Smooth muscle cell (in vitro differentiated cells): Measurements from ENCODE around the gene TRIP10. TPM values are rescaled to one million over a fixed set of nuclear protein-coding genes. Genes with fewer than 3 reads are reported as not detected.
"Not testable (repeated sequence)": the region's sequence is repeated elsewhere in the genome, so short reads cannot be mapped to it uniquely, and the experiment has no call there.

Experiments
- DNase-seq: peaks from one replicate; lab custom pipeline; 2025; ENCODE audit not compliant: unreplicated experiment; lab: John Stamatoyannopoulos, UW
- H2AFZ ChIP-seq: fragments of 200-600 bp; sonication (generic); 2 replicates; pipeline ENCODE4 v1.6.0; 2016; ENCODE audit warnings: antibody characterized with exemption, low read depth, mild to moderate bottlenecking
- H3F3A ChIP-seq: fragments of 200-600 bp; sonication (generic); 2 replicates; pipeline ENCODE4 v1.6.0; 2017; ENCODE audit warnings: antibody characterized with exemption, low read depth
- H3K27ac ChIP-seq: fragments of 200-600 bp; sonication (generic); 2 replicates; pipeline ENCODE4 v1.5.1; 2016; ENCODE audit warnings: low read depth, mild to moderate bottlenecking
- H3K27me3 ChIP-seq: fragments of 200-600 bp; sonication (generic); 2 replicates; pipeline ENCODE4 v1.6.1; 2016; ENCODE audit warnings: low read depth, mild to moderate bottlenecking
- H3K36me3 ChIP-seq: fragments of 200-600 bp; sonication (generic); 2 replicates; pipeline ENCODE4 v1.5.1; 2016; ENCODE audit warnings: low read depth
- H3K4me1 ChIP-seq: fragments of 200-600 bp; sonication (generic); 2 replicates; pipeline ENCODE4 v1.5.1; 2016; ENCODE audit warnings: low read depth
- H3K4me2 ChIP-seq: fragments of 200-600 bp; sonication (generic); 2 replicates; pipeline ENCODE4 v1.6.0; 2016; ENCODE audit warnings: mild to moderate bottlenecking
- H3K4me3 ChIP-seq: fragments of 200-600 bp; sonication (generic); 2 replicates; pipeline ENCODE4 v1.5.1; 2016; ENCODE audit warnings: mild to moderate bottlenecking
- H3K79me2 ChIP-seq: fragments of 200-600 bp; sonication (generic); 2 replicates; pipeline ENCODE4 v1.6.0; 2016; ENCODE audit warnings: low read depth, mild to moderate bottlenecking
- H3K9ac ChIP-seq: fragments of 200-600 bp; sonication (generic); 2 replicates; pipeline ENCODE4 v1.6.0; 2016; ENCODE audit warnings: low read depth
- H3K9me3 ChIP-seq: fragments of 200-600 bp; sonication (generic); replicated peaks from 2 replicates; pipeline ENCODE4 v1.5.1; 2016; ENCODE audit warnings: low read depth
- H4K20me1 ChIP-seq: fragments of 200-600 bp; sonication (generic); 2 replicates; pipeline ENCODE4 v1.6.0; 2016; ENCODE audit warnings: low read depth
- CTCF ChIP-seq: fragments of 200-600 bp; sonication (generic); IDR thresholded peaks from 2 replicates; pipeline ENCODE4 v1.5.1; 2017; ENCODE audit warnings: borderline replicate concordance, mild to moderate bottlenecking, antibody characterized with exemption; ENCODE audit not compliant: insufficient read depth, poor library complexity, severe bottlenecking
- WGBS: methylation state at CpG from one replicate; pipeline ENCODE4 v1.1.7; 2016; ENCODE audit warnings: low lambda C conversion rate; 5-methylcytosine and 5-hydroxymethylcytosine counted together
- polyA plus RNA-seq: library from polyadenylated mRNA; unstranded; fragments of >200 nt; fragmentation: Nextera tagmentation; extraction: Ambion mirVana; gene quantifications from 2 replicates; pipeline ENCODE4 v1.2.1, GENCODE V29; 2016
- total RNA-seq: library from RNA; depleted of rRNA; stranded (reverse); fragments of >200 nt; gene quantifications from 2 replicates; pipeline ENCODE4 v1.2.3, GENCODE V29; 2014

Gene TRIP10
- total and polyA plus RNA-seq, 2 experiments from 2014 or later = 55.0 to 67.8 TPM

- H3K9ac ChIP-seq = no peak overlapping the region
- H3K9me3 ChIP-seq = no peaks in the 10 kb centered on the region
- H3K27me3 ChIP-seq = no peaks in the 10 kb centered on the region
- H3F3A ChIP-seq = no peaks in the 10 kb centered on the region
- H3K4me2 ChIP-seq = no peak overlapping the region
- no peak overlapping the region for H3K27ac ChIP-seq
- TF ChIP-seq CTCF = no peak
- 94% methylated on average over 5 of the region's 5 CpGs for WGBS
- H2AFZ ChIP-seq = no peak overlapping the region
- H3K36me3 ChIP-seq = no peaks in the 10 kb centered on the region
- H3K4me3 ChIP-seq = no peak overlapping the region
- DNase-seq = no peak
- H3K4me1 ChIP-seq = no peaks in the 10 kb centered on the region
- H4K20me1 ChIP-seq = no peaks in the 10 kb centered on the region
- no peaks in the 10 kb centered on the region for H3K79me2 ChIP-seq
Observed at GRCh38 chr19:6793973-6794372, 54.5 kb downstream of the TRIP10 start.

GRCh38 chr19:6794686-6795431 lies 55.4 kb downstream of the TRIP10 start:
- Histone ChIP-seq H3F3A (no peaks in the 10 kb centered on the region), H3K27me3 (no peaks in the 10 kb centered on the region), H3K4me2 (no peak overlapping the region), H3K9ac (no peak overlapping the region), H3K4me1 (no peaks in the 10 kb centered on the region), H3K36me3 (no peaks in the 10 kb centered on the region), H3K27ac (no peak overlapping the region), H3K9me3 (no peaks in the 10 kb centered on the region), H3K79me2 (no peaks in the 10 kb centered on the region), H3K4me3 (no peak overlapping the region), H2AFZ (no peak overlapping the region), H4K20me1 (no peaks in the 10 kb centered on the region)
- no peak for TF ChIP-seq CTCF
- 88% methylated on average over 13 of the region's 13 CpGs for WGBS
- no peak for DNase-seq

DNA sequence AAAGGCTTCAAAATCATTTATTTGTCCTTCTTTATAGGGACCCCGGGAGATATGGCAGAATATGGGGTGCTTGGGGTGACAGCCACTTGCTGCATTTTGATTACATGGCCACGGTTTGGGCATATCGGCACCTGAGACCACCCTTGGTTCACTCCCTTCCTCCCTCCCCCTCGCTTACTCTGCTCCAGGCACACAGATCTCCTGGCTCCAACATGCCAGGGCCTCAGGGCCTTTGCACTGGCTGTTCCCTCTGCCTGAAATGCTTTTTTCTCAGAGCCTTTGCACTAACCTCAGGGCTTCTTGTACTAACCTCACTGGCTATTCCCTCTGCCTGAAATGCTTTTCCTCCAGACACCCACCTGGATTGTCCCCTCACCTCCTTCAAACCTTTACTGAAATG lies 56.8 kb downstream of the TRIP10 start:
- no peaks in the 10 kb centered on the region for H3K4me1 ChIP-seq
- no peaks in the 10 kb centered on the region for H3K27me3 ChIP-seq
- H3K9ac ChIP-seq = no peak overlapping the region
- H3K9me3 ChIP-seq = no peaks in the 10 kb centered on the region
- no peak for TF ChIP-seq CTCF
- H3K4me3 ChIP-seq = no peak overlapping the region
- H3K79me2 ChIP-seq = no peaks in the 10 kb centered on the region
- H3F3A ChIP-seq = no peaks in the 10 kb centered on the region
- no peak for DNase-seq
- H3K27ac ChIP-seq = no peak overlapping the region
- no peak overlapping the region for H3K4me2 ChIP-seq
- 82% methylated on average over 4 of the region's 4 CpGs for WGBS
- H3K36me3 ChIP-seq = no peaks in the 10 kb centered on the region
- H2AFZ ChIP-seq = no peak overlapping the region
- no peaks in the 10 kb centered on the region for H4K20me1 ChIP-seq

DNA sequence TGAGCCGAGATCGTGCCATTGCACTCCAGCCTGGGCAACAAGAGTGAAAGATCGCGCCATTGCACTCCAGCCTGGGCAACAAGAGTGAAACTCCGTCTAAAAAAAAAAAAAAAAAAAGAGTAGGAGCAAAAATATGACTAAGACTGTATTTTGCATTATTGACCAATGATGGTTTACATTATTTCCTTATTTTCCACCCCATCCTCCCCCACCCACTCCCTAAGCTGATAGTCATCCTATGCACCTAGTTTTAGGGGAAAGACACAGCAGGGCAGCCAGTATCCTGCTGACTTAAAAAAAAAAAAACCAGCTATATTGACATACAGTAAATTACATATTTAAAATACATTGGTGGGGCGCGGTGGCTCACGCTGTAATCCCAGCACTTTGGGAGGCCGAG lies 58.2 kb downstream of the TRIP10 start:
- Histone ChIP-seq H2AFZ (no peak overlapping the region), H3K27ac (no peak overlapping the region), H3K4me1 (no peaks in the 10 kb centered on the region), H3K79me2 (no peaks in the 10 kb centered on the region), H3K27me3 (no peaks in the 10 kb centered on the region), H3K36me3 (no peaks in the 10 kb centered on the region), H3K9ac (no peak overlapping the region), H3K4me3 (no peak overlapping the region), H3K9me3 (no peaks in the 10 kb centered on the region), H3F3A (no peaks in the 10 kb centered on the region), H4K20me1 (no peaks in the 10 kb centered on the region), H3K4me2 (no peak overlapping the region)
- DNase-seq = no peak
- TF ChIP-seq CTCF = no peak
- 94% methylated on average over 9 of the region's 9 CpGs for WGBS

DNA sequence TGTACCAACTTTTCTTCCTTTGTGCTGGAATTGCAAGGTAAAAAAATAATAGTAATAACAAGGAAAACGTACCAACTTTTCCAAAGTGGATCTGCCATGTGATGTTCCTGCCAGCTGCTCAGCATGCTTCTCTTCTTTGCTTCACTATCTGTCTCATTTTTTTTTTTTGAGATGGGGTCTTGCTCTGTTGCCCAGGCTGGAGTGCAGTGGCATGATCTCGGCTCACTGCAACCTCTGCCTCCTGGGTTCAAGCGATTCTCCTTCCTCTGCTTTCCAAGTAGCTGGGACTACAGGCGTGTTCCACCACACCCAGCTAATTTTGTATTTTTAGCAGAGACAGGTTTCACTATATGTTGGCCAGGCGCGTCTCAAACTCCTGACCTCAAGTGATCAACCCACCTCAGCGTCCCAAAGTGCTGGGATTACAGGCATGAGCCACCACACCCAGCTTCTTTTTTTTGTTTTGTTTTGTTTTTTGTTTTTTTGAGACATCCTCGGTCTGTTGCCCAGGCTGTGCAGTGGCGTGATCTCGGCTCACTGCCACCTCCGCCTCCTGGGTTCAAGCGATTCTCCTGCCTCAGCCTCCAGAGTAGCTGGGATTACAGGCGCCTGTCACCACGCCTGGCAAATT lies 60.8 kb downstream of the TRIP10 start:
- H3K9me3 ChIP-seq, H3K27ac ChIP-seq, H3K4me1 ChIP-seq, DNase-seq, H3K36me3 ChIP-seq, H3K79me2 ChIP-seq, H3K4me2 ChIP-seq, H2AFZ ChIP-seq, H3F3A ChIP-seq, H3K9ac ChIP-seq, H3K27me3 ChIP-seq, H3K4me3 ChIP-seq, H4K20me1 ChIP-seq: not testable (repeated sequence)
- WGBS = 89% methylated on average over 14 of the region's 14 CpGs
